DMS 273 (cell line): ENCODE measurements around the gene TEX29.

ENCODE experiments used
- DNase-seq: peaks from one replicate; lab custom pipeline; 2025; ENCODE audit not compliant: unreplicated experiment; lab: John Stamatoyannopoulos, UW

TEX29 gene

GRCh38 chr13:111319998-111320911 is at the start of gene TEX29:
TEX29 (plus strand) TSS chr13:111320642; CDS start chr13:111320891, 249 bp downstream.
- no peak for DNase-seq

DNA sequence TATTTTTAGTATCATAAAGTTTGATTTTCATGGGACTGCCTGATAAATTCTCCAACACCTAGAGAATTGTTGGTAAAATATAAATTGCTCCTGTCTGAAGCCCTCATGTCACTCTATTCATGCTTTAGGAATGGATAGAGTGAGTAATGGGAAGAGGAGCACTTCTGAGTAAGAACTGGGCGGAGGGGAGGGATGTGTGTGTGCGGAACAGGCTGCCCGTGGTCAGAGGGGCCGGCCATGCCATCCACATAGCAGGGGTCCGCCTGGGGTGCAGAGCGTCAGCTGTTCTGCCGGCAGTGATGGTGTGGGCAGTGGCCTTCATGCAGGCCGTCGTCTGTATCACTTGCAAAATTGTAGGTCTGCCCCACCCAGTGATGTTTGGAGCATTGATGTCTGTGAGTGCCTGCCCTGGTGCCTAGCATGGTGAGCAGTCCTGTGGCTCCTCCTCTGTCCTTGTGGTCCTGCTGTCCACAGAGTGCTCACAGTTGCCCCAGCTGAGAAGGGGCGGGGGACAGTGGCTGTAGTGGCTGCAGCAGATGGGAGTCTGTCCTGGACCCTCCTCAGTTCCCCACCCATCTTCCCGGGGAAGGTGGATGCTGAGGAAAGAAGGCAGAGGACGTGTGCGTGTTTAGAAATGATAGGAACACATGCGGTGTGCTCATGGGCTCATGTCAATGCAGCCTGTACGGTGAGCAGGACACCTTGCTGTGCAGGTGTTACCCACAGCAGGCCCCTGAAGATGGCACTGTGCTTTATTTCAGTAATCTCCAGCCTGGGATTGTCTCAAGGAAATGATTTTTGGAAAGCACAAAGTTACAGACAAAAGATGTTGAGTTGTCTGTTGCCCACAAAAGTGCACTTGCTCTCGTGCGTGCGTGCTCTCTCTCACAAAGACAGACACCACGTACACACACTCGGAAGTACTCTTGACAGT is 49.4 kb upstream of the TEX29 start:
- no peak for DNase-seq

- no peak for DNase-seq
These were observed 48.3 kb upstream of the TEX29 start for GRCh38 chr13:111272117-111272516.

DNA sequence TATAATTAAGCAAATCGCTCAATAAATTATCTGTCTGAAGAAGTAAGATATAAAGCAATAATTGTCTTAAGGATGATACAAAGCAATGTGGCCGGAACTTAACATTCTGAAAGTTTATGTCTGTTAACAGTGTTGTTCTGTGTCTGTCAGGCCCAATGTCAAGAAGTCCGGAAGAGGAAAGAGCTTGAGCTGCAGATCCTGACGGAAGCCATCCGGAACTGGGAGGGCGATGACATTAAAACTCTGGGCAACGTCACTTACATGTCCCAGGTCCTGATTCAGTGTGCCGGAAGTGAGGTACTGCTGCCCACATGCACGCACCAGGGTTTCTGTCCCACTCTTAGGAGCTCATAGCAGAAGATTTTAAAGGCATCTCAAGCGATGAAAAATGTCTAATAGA is 45.1 kb upstream of the TEX29 start:
- DNase-seq = no peak

- DNase-seq = no peak
These were observed 44.3 kb upstream of the TEX29 start for GRCh38 chr13:111275995-111276618.

GRCh38 chr13:111278258-111278657 is 42.2 kb upstream of the TEX29 start:
- DNase-seq = no peak

DNA sequence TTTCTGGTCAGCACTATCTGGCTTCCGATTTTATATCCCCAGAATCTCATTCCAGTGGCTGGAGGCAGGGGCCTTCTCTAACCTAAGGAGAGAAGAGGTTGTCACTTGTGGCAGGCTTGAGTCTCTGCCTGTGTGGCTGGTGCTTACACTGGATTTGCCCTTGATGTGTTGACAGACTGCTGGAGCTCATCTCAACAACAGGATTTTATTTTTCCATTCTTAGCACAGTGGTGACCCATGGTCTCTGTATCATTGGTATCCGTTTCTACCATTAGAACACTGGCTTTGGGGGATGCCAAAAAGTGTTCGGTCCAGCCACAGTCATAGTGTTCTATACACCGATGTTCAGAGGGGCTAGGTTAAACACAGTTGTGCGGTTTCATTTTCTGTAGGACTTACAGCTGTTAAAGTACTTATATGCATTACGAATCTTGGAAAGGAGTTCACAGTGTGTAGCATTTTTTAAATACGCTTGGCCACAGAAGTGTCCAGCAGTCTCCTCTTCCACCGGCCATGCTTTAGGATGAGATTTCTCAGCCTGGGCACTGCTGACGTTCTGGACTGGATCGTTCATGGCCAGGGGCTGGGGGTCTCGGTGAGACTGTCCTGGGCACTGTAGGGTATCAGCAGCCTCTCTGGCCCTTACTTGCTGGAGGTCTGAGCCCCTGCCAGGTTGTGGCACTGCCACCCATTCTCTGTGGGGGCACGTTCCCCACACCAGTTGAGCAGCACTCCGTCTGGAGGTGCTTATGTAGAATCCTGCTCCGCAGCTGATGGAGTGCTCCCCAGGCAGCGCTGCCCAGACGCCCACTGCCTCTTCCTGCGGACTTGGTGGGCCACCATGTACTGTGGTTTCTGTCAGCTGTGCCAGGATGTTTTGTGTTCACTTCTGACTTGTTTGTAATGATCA is 41.4 kb upstream of the TEX29 start:
- DNase-seq = no peak

DNA sequence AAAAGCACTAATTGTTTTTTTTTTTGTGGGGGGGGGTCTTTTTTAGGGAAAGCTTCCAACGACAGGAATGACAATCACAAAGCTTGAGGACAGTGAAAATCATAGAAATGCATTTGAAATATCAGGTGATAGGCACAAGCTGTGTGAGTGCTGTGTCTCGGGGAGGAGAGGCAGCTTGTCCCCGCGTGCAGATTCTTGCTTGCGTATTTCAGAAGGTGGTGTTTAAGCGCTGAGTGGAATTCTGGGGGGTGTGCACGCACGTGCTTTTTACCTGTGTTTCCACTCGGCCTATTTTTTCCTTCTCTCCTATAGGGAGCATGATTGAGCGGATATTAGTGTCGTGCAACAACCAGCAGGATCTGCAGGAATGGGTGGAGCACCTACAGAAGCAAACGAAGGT is 40.2 kb upstream of the TEX29 start:
- DNase-seq = no peak

- no peak for DNase-seq
These were observed 39.5 kb upstream of the TEX29 start for GRCh38 chr13:111280681-111281585.

DNA sequence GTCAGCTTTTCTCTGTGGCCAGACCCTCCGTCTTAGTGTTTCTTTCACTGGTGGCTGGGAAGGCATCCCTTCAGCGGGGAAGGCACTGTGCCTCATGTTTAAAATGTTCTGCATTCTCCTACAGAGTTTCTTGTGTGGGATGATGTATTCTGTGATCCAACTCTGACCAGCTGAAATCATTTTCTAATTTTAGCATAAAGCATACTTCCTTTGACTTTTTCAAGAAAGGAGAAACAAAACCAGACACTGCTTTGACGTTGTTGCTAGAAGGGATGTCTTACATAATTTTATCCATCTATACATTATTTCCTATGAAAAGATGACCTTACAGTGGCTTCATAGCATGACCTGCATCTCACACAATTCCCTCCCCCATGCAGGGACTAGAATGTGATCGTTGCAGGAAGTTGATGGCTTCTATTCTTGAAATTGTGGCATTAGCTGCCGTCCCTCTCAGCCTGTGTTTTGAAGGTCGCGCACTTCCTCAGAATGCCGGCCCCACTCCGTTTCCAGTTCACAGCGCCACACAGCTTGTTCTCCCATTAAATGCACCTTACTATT is 38.6 kb upstream of the TEX29 start:
- DNase-seq = peak; percentile 36

- peak; percentile 71 for DNase-seq
These were observed 38.0 kb upstream of the TEX29 start for GRCh38 chr13:111282425-111282824.

DNA sequence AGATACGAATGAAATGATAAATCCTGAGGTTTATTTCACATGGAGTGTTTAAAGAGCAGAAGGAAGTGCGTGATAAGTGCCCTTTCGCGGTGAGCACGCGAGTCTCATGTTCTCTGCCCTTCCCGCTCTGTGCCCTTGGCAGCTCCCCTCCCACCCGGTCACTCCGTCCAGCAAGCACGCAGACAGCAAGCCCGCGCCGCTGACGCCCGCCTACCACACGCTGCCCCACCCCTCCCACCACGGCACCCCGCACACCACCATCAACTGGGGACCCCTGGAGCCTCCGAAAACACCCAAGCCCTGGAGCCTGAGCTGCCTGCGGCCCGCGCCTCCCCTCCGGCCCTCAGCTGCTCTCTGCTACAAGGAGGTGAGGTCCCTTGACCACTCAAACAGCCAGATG is 37.4 kb upstream of the TEX29 start:
- DNase-seq = no peak

GRCh38 chr13:111283457-111283856 is 37.0 kb upstream of the TEX29 start:
- DNase-seq = no peak

GRCh38 chr13:111283991-111284390 is 36.5 kb upstream of the TEX29 start:
- DNase-seq = no peak

- no peak for DNase-seq
These were observed 35.9 kb upstream of the TEX29 start for GRCh38 chr13:111284565-111284964.

- no peak for DNase-seq
These were observed 34.3 kb upstream of the TEX29 start for GRCh38 chr13:111286162-111286561.

DNA sequence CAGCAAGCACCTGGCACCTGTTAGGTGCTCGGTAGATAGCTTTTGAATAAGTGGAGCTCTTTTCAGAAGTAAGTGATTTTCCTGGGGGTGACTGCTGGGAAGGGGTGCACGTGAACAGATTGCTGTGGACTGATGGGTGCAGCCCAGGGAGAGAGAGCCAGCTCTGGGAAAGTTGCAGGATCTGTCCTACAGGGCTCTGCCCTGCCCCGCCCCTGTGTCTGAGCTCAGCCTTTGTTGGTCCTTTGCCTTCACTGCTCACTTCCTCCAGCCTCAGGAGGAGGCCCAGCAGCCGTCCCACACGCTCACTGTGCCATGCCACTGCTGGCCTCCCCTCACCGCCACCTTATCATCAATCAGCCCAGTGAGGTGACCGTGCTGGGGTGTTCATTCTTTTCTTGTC is 33.7 kb upstream of the TEX29 start:
- no peak for DNase-seq

- no peak for DNase-seq
These were observed 33.2 kb upstream of the TEX29 start for GRCh38 chr13:111287201-111287600.

GRCh38 chr13:111288276-111288675 is 32.2 kb upstream of the TEX29 start:
- no peak for DNase-seq
